NCI-H82 (cell line): Measurements from ENCODE around the gene ARID5A.

Experiments
- DNase-seq: peaks from one replicate; lab custom pipeline; 2025; lab: John Stamatoyannopoulos, UW

The ARID5A gene

DNA sequence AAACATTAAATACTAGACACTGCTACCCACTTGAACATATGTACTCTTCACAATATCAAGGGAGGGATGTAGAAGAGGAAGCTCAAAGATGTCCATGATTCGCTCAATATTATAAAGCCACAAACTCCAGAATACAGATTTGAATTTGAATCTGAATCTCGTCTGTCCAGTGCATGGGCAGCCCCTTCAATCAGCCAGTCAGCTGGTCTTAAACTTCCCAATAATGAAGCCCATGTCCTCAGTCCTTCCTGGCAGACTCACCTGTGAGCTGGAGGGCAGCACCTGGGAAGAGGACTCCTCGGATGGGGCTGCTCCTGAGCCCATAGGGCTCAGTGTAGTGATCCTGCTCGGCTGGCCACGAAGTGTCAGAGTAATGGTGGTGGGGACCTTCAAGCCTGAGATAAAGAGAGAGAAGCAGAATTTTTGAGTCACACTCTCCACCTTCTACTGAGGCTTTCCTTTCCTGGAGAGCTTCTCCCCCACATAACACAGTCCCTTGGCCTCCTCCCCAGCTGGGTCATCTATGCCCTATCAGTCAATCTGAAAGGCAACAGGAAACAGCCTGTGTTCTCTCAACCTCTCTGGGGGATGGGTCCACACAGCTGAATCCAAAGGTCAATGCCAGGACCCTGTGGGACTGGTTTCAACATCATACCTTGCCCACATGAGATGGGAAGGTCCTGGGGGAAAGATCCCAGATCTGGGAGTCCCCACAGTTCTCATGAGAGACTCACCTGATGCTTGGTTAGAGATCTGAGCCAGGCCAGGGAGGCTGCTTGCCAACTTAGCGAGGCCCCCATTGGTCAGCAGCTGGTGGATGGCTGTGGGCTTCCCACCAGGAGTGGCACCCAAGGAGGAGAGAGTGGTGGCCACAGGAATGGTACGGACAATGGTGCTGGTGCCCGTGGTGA is 65.1 kb downstream of the ARID5A start:
- no peak for DNase-seq
